Measurements from ENCODE around the gene SFTA2.
"Not testable (repeated sequence)": the region's sequence is repeated elsewhere in the genome, so short reads cannot be mapped to it uniquely, and the experiment has no call there.

The SFTA2 gene

GRCh38 chr6:30942338-30943060 is 10.5 kb upstream of the SFTA2 start:
- DNase-seq = peak; percentile 17 to 55

GRCh38 chr6:30940361-30940986 is 8.5 kb upstream of the SFTA2 start, which contains the start of gene MUCL3:
Gene MUCL3 (plus strand): TSS chr6:30940973. CDS start chr6:30941000, 27 bp downstream.
- DNase-seq = no peak

GRCh38 chr6:30939473-30939872 is 7.5 kb upstream of the SFTA2 start:
- DNase-seq = no peak

GRCh38 chr6:30938730-30939129 is 6.8 kb upstream of the SFTA2 start:
- DNase-seq = no peak

- DNase-seq = no peak
Measured at GRCh38 chr6:30937265-30937664, 5.3 kb upstream of the SFTA2 start.

GRCh38 chr6:30935018-30935417 is 3.0 kb upstream of the SFTA2 start:
- DNase-seq = no peak

GRCh38 chr6:30932665-30933365 is 845 bp upstream of the SFTA2 start:
- no peak for DNase-seq

- no peak for DNase-seq
Measured at GRCh38 chr6:30931272-30931671, 698 bp downstream of the SFTA2 start.

- DNase-seq = no peak
Measured at GRCh38 chr6:30930506-30930905, 1.5 kb downstream of the SFTA2 start.

- no peak for DNase-seq
Measured at GRCh38 chr6:30928677-30929076, 3.3 kb downstream of the SFTA2 start.

GRCh38 chr6:30927080-30927479 is 4.9 kb downstream of the SFTA2 start:
- not testable (repeated sequence) for DNase-seq

GRCh38 chr6:30926644-30927043 is 5.3 kb downstream of the SFTA2 start:
- DNase-seq = no peak

GRCh38 chr6:30924040-30924627 is 7.8 kb downstream of the SFTA2 start:
- DNase-seq = not testable (repeated sequence)

GRCh38 chr6:30922447-30922852 is 9.5 kb downstream of the SFTA2 start:
- DNase-seq = no peak

GRCh38 chr6:30918670-30919069 is 13.3 kb downstream of the SFTA2 start:
- DNase-seq = no peak

- DNase-seq = no peak
Measured at GRCh38 chr6:30917487-30917886, 14.5 kb downstream of the SFTA2 start.

- no peak for DNase-seq
Measured at GRCh38 chr6:30917041-30917440, 14.9 kb downstream of the SFTA2 start.

GRCh38 chr6:30915591-30915946 is 16.4 kb downstream of the SFTA2 start:
- peak; percentile 56 to 58 for DNase-seq

- no peak for DNase-seq
Measured at GRCh38 chr6:30914854-30915590, 16.9 kb downstream of the SFTA2 start.

GRCh38 chr6:30914076-30914853 is 17.7 kb downstream of the SFTA2 start, which contains the start of gene VARS2:
Gene VARS2 (plus strand): TSS chr6:30914238. CDS start chr6:30914837, 599 bp downstream.
- DNase-seq = peak; percentile 92 to 94

GRCh38 chr6:30913721-30914075 is 18.3 kb downstream of the SFTA2 start:
- no peak for DNase-seq
